Subcutaneous adipose tissue (tissue), 4 donors: ENCODE measurements around the gene ANKRD40CL. TPM values are rescaled to one million over a fixed set of nuclear protein-coding genes. Genes with fewer than 3 reads are reported as not detected.

Experiments
- total RNA-seq, 4 donors: library from RNA; depleted of rRNA; stranded (reverse); fragments of >200 nt; gene quantifications; one replicate each; pipeline ENCODE4 v1.1.0, GENCODE V29; 2016
- TF ChIP-seq, protein P1 (sequence below): fragments of 450-650 bp; IDR thresholded peaks from one replicate; pipeline ENCODE4 v1.5.1; 2016; ENCODE audit warnings: low read depth, mild to moderate bottlenecking, control low read depth, antibody characterized with exemption, moderate library complexity

The ANKRD40CL gene
- total RNA-seq, 4 donors from 2014 or later, result not detected

DNA sequence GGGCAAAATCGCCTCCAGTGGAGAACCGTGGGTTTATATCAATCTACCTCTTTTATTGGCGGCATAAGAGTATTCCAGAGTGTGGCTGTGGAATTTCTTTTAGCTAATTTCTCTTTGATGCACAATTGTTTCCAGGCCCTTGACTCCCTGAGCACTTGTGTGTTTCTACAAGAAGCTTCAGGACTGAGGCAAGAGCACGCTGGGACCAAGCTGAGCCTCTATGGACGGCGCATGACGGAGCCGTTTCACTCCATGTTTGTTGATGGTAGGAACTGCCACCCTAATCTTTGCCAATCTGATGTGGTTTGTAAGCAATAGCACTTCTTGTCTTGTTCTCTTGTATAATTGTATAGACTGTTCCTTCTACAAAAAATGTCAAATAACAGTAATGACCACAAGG is 11.2 kb upstream of the ANKRD40CL start:
- TF ChIP-seq, protein P1, sequence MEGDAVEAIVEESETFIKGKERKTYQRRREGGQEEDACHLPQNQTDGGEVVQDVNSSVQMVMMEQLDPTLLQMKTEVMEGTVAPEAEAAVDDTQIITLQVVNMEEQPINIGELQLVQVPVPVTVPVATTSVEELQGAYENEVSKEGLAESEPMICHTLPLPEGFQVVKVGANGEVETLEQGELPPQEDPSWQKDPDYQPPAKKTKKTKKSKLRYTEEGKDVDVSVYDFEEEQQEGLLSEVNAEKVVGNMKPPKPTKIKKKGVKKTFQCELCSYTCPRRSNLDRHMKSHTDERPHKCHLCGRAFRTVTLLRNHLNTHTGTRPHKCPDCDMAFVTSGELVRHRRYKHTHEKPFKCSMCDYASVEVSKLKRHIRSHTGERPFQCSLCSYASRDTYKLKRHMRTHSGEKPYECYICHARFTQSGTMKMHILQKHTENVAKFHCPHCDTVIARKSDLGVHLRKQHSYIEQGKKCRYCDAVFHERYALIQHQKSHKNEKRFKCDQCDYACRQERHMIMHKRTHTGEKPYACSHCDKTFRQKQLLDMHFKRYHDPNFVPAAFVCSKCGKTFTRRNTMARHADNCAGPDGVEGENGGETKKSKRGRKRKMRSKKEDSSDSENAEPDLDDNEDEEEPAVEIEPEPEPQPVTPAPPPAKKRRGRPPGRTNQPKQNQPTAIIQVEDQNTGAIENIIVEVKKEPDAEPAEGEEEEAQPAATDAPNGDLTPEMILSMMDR, result no peak

DNA sequence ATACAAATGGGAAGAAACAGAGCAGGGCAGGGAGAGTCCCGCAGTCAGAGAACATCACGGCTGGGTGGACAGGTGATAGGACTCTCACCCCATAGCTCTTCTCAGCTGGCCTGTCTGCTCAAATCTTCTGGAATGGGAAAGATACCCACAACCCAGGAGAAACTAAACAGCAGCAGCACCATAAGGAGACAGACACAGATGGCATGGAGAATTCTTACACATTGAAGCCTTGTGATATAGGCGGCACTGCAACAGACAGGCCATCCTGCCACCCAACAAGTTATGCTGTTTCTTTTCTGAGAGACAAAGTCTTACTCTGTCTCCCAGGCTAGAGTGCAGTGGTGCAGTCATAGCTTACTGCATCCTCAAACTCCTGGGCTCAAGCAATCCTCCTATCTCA is 8.6 kb upstream of the ANKRD40CL start:
- TF ChIP-seq, protein P1, result no peak

DNA sequence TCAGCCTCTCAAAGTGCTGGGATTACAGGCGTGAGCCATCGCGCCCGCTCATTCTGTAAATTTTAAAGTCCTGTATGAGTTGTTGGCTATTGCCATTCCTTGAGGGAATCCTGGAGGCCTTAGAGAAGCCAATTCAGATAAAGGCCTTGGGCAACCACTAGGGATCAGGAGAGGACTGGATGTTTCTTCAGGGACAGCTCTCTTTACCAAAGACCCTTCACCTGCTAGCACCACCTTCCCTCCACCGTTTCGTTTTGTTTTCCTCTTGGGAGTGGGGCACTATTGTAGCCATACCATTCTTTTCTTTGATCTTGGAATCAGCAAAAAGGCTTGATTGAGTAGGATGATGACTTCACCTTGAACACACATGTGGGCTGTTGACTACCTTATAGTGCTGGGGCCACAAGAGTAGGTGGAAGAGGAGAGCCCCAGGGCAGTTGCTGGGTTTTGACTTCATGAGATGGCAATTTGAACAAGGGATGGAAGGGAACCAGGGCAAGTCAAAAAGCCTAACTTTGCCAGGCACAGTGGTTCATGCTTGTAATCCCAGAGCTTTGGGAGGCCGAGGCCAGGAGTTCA is 7.0 kb upstream of the ANKRD40CL start:
- TF ChIP-seq, protein P1, result no peak

DNA sequence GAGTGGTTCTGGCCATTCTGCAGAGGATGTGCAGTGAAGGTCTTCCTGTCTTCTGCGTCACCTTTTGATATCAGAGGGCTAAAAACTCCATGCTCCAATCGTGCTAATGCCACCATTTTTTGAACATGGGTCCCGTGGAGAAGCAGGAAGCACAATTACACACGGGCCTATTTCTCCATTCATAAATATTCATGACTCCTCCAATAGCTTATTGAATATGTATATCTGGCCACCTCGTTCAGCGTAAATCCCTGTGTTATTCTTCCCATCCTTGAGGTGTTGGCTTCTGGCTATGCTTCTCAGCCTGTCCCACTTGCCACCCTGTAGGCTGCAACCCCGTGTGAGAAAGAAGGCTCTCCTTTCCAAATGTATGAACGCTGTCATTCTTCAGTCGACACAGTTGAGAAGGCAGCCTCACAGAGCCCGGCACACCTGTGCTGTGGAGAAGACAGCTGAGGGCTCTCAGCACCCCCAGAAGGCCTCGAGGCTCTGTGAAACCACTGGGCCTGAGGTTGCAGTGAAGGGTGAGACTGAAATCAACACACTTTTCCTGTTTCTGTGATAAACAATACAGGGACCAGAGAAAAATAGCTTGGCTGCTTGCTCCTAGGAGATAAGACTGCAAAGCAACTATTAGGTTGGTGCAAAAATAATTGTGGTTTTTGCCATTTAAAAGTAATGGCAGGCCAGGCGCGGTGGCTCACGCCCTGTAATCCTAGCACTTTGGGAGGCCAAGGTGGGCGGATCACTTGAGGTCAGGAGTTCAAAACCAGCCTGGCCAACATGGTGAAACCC is 4.9 kb upstream of the ANKRD40CL start:
- TF ChIP-seq, protein P1, result no peak

DNA sequence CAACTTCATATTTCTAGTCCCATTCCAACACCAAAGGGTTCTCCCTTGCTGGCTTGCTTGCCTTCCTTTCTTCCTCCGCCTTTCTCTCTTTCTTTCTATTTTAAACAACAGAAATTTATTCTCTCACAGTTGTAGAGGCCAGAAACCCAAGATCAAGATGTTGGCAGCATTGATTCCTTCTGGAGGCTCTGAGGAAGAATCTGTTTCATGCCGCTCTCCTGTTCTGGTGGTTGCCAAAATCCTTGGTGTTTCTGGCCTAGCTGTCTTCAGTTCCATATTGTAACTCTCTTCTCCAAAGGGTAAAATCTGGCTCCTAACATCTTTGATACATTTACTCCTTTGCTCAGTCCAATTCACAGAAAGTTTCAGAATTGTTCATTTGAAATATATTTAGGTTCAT is 3.0 kb upstream of the ANKRD40CL start:
- TF ChIP-seq, protein P1, result no peak

DNA sequence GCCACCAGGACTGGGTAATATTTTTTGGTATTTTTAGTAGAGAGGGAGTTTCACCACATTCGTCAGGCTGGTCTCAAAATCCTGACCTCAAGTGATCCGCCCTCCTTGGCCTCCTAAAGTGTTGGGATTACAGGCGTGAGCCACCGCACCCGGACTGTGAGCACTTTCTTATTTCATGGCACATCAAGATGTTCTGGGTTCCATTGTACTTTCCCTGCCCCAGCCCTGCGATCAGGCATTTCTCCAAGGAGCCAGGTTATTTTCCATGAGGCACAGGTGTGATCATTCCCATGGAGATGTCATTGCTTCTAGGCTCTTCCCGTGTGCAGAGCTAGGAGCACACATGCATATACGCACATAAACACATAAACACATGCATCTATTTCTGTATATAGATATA is 2.6 kb upstream of the ANKRD40CL start:
- TF ChIP-seq, protein P1, result no peak

DNA sequence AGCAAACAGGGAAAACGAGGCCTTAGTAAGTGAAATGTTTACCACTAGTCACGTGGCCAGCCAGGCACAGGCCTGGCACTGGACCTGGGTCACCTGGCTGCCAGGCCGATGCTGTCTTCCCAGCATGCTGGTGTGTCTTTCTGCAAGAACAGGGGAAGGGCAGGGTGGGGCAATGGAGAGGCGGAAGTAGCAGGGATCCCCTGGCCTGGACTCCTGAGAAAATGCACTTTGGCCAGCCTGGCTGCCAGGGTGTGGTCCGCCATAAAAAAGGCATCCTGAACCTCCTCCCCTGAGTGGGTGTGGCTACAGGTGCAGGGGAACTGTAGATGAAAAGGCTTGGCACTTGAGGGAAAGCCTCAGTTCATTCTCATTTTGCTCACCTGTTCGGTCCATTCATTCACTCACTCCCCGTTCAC is 1.0 kb upstream of the ANKRD40CL start:
- TF ChIP-seq, protein P1, result no peak
